Upper lobe of left lung (tissue), 4 donors: Measurements from ENCODE around the gene SLC44A5.

Source experiments
- EP300 ChIP-seq, 4 donors: sonication (generic); formaldehyde crosslinking; IDR thresholded peaks; one replicate each; pipeline ENCODE4 v1.5.1; 2017; ENCODE audit warnings: antibody characterized with exemption in 4 of 4, control low read depth in 2 of 4
- TF ChIP-seq, protein P1 (sequence below), 6 experiments: fragments of 450-650 bp in 4 of 6; fragments of 200-600 bp in 2 of 6; sonication (generic) in 2 of 6; IDR thresholded peaks; one replicate each; pipeline ENCODE4 v1.5.1; 2016 to 2019; ENCODE audit warnings: antibody characterized with exemption in 6 of 6

DNA sequence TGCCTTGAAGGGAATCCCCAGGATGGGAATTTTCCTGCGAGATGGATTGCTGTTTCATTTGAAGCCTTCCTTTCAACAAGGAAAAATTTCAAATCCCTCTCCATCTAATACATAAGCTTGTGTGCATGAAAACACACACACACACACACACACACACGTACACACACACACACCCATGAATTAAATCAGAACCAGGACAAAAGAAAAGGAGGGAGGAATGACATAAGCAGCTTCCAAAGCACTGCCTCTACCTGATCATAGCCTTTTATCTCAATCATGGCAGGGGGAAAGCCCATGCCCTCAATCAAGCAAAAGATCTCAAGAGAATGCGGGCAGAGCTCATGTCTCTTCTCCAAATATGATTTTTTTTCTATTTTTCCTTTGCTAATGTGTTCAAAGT is 139.7 kb downstream of the SLC44A5 start:
- TF ChIP-seq, protein P1, sequence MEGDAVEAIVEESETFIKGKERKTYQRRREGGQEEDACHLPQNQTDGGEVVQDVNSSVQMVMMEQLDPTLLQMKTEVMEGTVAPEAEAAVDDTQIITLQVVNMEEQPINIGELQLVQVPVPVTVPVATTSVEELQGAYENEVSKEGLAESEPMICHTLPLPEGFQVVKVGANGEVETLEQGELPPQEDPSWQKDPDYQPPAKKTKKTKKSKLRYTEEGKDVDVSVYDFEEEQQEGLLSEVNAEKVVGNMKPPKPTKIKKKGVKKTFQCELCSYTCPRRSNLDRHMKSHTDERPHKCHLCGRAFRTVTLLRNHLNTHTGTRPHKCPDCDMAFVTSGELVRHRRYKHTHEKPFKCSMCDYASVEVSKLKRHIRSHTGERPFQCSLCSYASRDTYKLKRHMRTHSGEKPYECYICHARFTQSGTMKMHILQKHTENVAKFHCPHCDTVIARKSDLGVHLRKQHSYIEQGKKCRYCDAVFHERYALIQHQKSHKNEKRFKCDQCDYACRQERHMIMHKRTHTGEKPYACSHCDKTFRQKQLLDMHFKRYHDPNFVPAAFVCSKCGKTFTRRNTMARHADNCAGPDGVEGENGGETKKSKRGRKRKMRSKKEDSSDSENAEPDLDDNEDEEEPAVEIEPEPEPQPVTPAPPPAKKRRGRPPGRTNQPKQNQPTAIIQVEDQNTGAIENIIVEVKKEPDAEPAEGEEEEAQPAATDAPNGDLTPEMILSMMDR (IDR thresholded peaks at IDR 0.05) = no peak
- TF ChIP-seq EP300 (IDR thresholded peaks at IDR 0.05) = no peak
